ENCODE data around the gene GDPD3. TPM values are rescaled to one million over a fixed set of nuclear protein-coding genes. Genes with fewer than 3 reads are reported as not detected.

Gene GDPD3
- polyA plus RNA-seq, 3 donors: 9.6 TPM; not detected in 2

- Histone ChIP-seq H3K9me3 (replicated peaks in 1 of 2; ENCODE audit: control insufficient read depth in 1 of 2, insufficient read depth in 1 of 2, low read length in 2 of 2) (peaks cover 0 to 4% of the 10 kb centered on the region in 2 donors), H4K20me1 (ENCODE audit: insufficient read depth, low read length) (peaks cover 20% of the 10 kb centered on the region), H3K4me2 (replicated peaks; ENCODE audit: extremely low read depth, low read length, poor library complexity, severe bottlenecking) (peak overlapping the region; percentile 36), H3K36me3 (replicated peaks in 1 of 2; ENCODE audit: control insufficient read depth in 1 of 2, insufficient read depth in 2 of 2, low read length in 2 of 2) (peaks cover 34 to 35% of the 10 kb centered on the region in 2 donors), H3K4me3 (replicated peaks in 1 of 3; ENCODE audit: low read depth in 2 of 3, low read length in 3 of 3) (peak overlapping the region in 1 of 3 experiments; percentile 3), H3K27me3 (ENCODE audit: control insufficient read depth in 2 of 2, insufficient read depth in 2 of 2, low read length in 2 of 2) (no peaks in the 10 kb centered on the region), H2AFZ (ENCODE audit: insufficient read depth, low read depth, low read length, poor library complexity, severe bottlenecking) (no peak overlapping the region), H3K79me2 (ENCODE audit: insufficient read depth, low read length) (peaks cover 13% of the 10 kb centered on the region), H3K4me1 (ENCODE audit: control insufficient read depth in 1 of 2, insufficient read depth in 2 of 2, low read length in 2 of 2) (peaks cover 58 to 79% of the 10 kb centered on the region in 2 donors), H3K9ac (ENCODE audit: insufficient read depth, low read length, poor library complexity, severe bottlenecking) (peak overlapping the region; percentile 15), H3K27ac (ENCODE audit: low read depth in 1 of 2, low read length in 2 of 2) (peak overlapping the region; percentile 64 to 87)
- DNase-seq: peak; percentile 89 to 94 (median 89)
- Mint-ChIP-seq H3K9me3 (peaks cover 3 to 9% (median 7%) of the 10 kb centered on the region in 7 donors), H3K4me1 (peaks cover 59% of the 10 kb centered on the region), H3K27ac (peak overlapping the region; percentile 85 to 98 (median 96)), H3K4me3 (peak overlapping the region in 1 of 2 donors; percentile 75), H3K36me3 (peaks cover 30 to 48% of the 10 kb centered on the region in 2 donors), H3K27me3 (ENCODE audit: low read depth in 3 of 3) (peaks cover 0 to 6% (median 2%) of the 10 kb centered on the region in 3 donors)
- TF ChIP-seq, protein P1, sequence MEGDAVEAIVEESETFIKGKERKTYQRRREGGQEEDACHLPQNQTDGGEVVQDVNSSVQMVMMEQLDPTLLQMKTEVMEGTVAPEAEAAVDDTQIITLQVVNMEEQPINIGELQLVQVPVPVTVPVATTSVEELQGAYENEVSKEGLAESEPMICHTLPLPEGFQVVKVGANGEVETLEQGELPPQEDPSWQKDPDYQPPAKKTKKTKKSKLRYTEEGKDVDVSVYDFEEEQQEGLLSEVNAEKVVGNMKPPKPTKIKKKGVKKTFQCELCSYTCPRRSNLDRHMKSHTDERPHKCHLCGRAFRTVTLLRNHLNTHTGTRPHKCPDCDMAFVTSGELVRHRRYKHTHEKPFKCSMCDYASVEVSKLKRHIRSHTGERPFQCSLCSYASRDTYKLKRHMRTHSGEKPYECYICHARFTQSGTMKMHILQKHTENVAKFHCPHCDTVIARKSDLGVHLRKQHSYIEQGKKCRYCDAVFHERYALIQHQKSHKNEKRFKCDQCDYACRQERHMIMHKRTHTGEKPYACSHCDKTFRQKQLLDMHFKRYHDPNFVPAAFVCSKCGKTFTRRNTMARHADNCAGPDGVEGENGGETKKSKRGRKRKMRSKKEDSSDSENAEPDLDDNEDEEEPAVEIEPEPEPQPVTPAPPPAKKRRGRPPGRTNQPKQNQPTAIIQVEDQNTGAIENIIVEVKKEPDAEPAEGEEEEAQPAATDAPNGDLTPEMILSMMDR (IDR thresholded peaks at IDR 0.05): no peak
- intact Hi-C loops (cut with micrococcal nuclease): no loop called here
- 57% methylated on average over 10 of the region's 11 CpGs for WGBS (ENCODE audit: insufficient coverage)
Measured at GRCh38 chr16:30087181-30087898, 26.0 kb downstream of the GDPD3 start.

DNA sequence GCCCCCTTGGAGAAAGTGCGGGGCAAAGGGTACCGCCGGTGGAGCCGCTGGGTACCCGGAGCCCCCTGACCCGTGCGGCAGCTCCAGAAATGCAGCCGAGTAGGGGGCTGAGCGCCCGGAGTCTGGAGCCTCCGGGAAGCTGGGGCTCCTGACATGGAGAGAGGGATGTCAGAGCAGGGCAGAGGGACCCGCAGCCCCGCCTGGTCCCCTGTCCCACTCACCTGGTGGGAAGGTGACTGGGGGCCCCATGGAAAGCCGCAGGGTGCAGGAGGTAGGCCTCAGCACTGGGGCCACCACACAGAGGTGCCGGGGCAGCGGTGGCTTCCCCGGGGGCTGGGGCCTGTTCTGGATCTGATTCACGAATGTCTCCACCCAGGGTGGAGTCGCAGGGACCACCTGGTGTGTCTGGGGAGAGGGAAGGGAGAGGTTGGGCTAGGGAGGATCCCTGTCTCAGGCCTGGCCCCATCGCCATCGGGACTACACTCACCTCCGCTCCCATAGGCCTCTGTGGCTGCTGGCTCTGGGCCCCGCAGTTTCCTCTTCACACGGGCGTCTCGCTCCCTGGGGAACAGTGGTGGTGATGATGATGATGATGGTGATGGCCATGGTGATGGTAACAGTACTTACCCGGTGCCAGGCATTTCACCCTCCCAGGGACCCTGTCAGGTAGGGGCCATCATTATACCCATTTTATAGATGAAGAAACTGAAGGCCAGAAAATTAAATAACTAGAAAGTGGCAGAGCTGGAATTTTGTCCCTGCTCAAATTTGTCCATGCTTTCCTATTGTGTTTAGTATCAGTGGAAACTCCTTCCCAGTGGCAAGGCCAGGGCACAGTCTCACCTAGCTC is 26.8 kb downstream of the GDPD3 start:
- Histone ChIP-seq H3K4me2 (replicated peaks; ENCODE audit: extremely low read depth, low read length, poor library complexity, severe bottlenecking) (peak overlapping the region; percentile 36), H4K20me1 (ENCODE audit: insufficient read depth, low read length) (peaks cover 24% of the 10 kb centered on the region), H3K4me1 (ENCODE audit: control insufficient read depth in 1 of 2, insufficient read depth in 2 of 2, low read length in 2 of 2) (peaks cover 52 to 70% of the 10 kb centered on the region in 2 donors), H3K4me3 (replicated peaks in 1 of 3; ENCODE audit: low read depth in 2 of 3, low read length in 3 of 3) (peak overlapping the region in 1 of 3 experiments; percentile 3), H3K9me3 (replicated peaks in 1 of 2; ENCODE audit: control insufficient read depth in 1 of 2, insufficient read depth in 1 of 2, low read length in 2 of 2) (peaks cover 0 to 4% of the 10 kb centered on the region in 2 donors), H3K79me2 (ENCODE audit: insufficient read depth, low read length) (peaks cover 13% of the 10 kb centered on the region), H3K9ac (ENCODE audit: insufficient read depth, low read length, poor library complexity, severe bottlenecking) (peak overlapping the region; percentile 15), H3K27me3 (ENCODE audit: control insufficient read depth in 2 of 2, insufficient read depth in 2 of 2, low read length in 2 of 2) (no peaks in the 10 kb centered on the region), H3K27ac (ENCODE audit: low read depth in 1 of 2, low read length in 2 of 2) (peak overlapping the region; percentile 64 to 87), H2AFZ (ENCODE audit: insufficient read depth, low read depth, low read length, poor library complexity, severe bottlenecking) (no peak overlapping the region), H3K36me3 (replicated peaks in 1 of 2; ENCODE audit: control insufficient read depth in 1 of 2, insufficient read depth in 2 of 2, low read length in 2 of 2) (peaks cover 40 to 43% of the 10 kb centered on the region in 2 donors)
- WGBS (ENCODE audit: insufficient coverage): 94% methylated on average over 19 of the region's 27 CpGs
- DNase-seq: no peak
- TF ChIP-seq, protein P1 (IDR thresholded peaks at IDR 0.05): no peak
- Mint-ChIP-seq H3K27ac (peak overlapping the region; percentile 85 to 98 (median 96)), H3K4me1 (peaks cover 52% of the 10 kb centered on the region), H3K27me3 (ENCODE audit: low read depth in 3 of 3) (peaks cover 0 to 6% (median 3%) of the 10 kb centered on the region in 3 donors), H3K36me3 (peaks cover 37 to 56% of the 10 kb centered on the region in 2 donors), H3K9me3 (peaks cover 3 to 9% (median 7%) of the 10 kb centered on the region in 7 donors), H3K4me3 (no peak overlapping the region)
- intact Hi-C loops (cut with micrococcal nuclease): no loop called here
